CD4-positive, alpha-beta T cell treated with Interleukin-15 for 1 hour (primary cell): ENCODE results near the gene SLC4A7.
"Not testable (repeated sequence)": the region's sequence is repeated elsewhere in the genome, so short reads cannot be mapped to it uniquely, and the experiment has no call there.

Experiments
- DNase-seq: peaks from one replicate; pipeline ENCODE4 v3.0.0-alpha.2; 2020

The SLC4A7 gene

DNA sequence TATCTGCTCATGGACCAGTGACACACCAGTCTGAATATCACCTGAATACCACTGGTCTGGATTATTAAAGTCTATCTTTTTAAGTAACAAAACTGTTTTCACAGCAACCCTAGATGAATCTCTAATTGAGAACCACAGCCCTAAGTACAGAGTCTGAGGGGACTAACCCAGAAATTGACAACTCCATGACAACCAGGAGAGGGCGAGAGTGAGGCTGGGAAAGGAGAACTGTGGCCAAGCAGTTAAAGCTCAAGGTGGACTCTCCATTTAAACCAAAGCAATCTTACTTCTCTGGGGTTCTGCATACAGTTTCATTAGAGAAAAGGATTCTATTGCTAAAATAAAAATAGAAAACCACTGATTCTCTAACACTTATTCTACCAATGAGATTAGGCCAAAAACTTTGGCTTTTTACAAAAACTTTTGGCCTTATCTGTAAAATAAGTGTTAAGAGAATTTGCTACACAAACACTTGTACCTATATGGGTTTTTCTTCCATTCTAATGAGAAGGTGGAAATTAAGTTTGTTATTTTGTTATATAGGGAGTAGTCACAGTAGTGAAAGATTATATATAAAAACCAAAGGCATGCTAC is 126.4 kb downstream of the SLC4A7 start:
- DNase-seq, result peak; percentile 62

GRCh38 chr3:27356976-27357375 is 127.2 kb downstream of the SLC4A7 start:
- no peak for DNase-seq

GRCh38 chr3:27354588-27355203 is 129.5 kb downstream of the SLC4A7 start:
- no peak for DNase-seq

DNA sequence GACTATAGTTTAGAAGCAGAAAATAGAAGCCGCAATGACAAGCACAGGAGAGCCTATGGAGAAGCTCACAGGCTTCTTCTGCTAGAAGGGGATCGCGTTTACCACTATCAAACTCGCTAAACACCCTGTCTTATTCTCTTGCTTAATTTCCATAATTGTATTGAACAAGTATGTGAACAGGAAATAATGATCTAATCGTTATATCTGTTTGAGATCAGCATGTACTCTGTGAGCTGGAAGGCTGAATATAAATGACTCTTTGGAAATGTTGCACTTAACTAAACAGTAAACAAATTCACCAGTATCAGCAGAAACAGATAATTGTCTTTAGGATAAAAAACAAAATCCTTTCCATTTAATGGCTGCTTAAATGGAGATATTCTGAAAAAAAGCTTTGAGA is 130.0 kb downstream of the SLC4A7 start:
- DNase-seq, result no peak

GRCh38 chr3:27353221-27353620 is 131.0 kb downstream of the SLC4A7 start:
- DNase-seq, result no peak

- no peak for DNase-seq
These were observed 132.1 kb downstream of the SLC4A7 start for GRCh38 chr3:27352047-27352446.

- DNase-seq, result no peak
These were observed 134.4 kb downstream of the SLC4A7 start for GRCh38 chr3:27349832-27350231.

- no peak for DNase-seq
These were observed 138.0 kb downstream of the SLC4A7 start for GRCh38 chr3:27345959-27346865.

- no peak for DNase-seq
These were observed 138.7 kb downstream of the SLC4A7 start for GRCh38 chr3:27345493-27345892.

DNA sequence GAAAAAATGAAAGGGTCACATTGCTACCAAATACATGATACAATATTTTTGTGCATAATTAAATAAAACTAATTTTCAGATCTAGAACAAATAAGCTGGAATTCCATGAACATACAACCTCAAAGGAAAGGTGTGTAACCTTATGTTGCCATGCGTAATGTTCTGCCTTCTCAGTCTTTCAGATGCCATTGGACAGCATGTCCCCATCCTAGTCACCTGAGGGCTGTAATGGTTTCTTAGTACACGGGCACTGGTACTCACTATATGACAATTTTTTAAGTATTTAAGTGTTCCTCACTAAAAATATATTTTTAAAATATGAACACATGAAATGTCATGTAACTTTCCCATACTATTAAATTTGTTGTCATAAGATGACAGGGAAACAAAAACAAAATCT is 139.1 kb downstream of the SLC4A7 start:
- DNase-seq, result no peak

GRCh38 chr3:27344192-27344591 is 140.0 kb downstream of the SLC4A7 start:
- DNase-seq, result no peak

DNA sequence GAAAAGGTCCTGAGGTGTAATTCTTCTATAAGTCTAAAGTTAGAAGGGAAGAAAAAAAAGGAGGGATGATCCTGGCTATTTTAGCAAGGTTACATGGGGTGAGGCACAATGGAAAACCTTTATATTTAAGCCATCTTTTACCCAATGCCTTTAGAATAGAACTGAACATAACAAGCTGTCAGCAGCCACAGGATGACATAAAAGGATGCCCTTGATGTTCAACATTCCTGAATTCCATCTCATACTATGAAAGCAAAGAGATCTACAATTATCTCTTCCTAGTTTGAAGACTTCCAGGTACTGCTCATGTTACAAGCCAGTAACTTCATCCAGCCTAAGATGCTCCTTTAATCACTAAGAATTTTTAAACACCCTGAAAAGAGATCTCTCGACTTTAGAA is 141.9 kb downstream of the SLC4A7 start:
- DNase-seq, result no peak

- DNase-seq, result no peak
These were observed 143.7 kb downstream of the SLC4A7 start for GRCh38 chr3:27340534-27340933.

GRCh38 chr3:27335571-27335970 is 148.6 kb downstream of the SLC4A7 start:
- no peak for DNase-seq

GRCh38 chr3:27333843-27334242 is 150.3 kb downstream of the SLC4A7 start:
- DNase-seq, result no peak

DNA sequence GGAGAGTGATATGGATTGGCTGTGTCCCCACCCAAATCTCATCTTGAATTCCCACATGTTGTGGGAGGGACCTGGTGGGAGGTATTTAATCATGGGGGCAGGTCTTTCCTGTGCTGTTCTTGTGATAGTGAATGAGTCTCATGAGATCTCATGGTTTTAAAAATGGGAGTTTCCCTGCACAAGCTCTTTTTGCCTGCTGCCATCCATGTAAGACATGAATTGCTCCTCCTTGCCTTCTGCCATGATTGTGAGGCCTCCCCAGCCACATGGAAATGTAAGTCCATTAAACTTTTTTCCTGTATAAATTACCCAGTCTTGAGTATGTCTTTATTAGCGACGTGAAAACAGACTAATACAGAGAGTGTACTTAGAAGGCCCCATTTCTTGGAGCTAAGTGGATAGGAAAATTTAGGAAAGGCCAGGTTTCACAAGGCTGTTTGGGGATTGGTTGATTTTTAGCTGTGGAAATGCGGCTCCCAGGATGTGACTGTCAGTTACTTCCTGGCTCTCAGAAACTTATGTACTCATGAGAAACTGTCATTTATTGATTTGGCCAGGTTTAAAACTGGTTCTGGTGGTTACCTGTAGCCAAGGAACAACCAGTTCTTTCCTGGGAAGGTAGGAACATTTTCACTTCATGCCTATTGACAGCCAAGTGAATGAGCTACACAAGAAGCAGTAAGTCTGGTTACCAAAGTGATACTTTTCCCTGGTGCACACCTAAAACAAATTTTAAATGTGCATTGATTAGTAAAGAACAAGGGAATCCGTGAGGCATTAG is 155.0 kb downstream of the SLC4A7 start:
- not testable (repeated sequence) for DNase-seq

- no peak for DNase-seq
These were observed 157.3 kb downstream of the SLC4A7 start for GRCh38 chr3:27326629-27327545.

DNA sequence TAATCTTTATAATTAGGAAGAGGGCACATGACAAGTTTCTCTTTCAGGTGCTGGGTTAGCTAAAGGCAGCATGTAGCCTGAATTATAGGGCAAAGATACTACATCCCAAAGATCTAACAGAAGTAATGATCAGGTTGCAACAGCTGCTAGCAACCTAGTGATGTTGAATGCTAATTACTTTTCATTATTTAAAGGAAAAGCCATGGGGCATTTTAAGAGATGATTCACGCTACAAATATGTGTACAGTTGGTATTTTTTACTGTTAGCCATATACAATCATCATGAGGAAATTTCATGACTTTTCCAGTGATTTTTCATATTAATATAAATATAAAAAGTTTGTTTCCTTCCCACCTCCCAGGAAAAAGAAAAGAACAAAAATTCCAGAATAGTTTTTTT is 158.0 kb downstream of the SLC4A7 start:
- DNase-seq, result no peak

GRCh38 chr3:27325419-27325818 is 158.8 kb downstream of the SLC4A7 start:
- no peak for DNase-seq

- DNase-seq, result no peak
These were observed 159.5 kb downstream of the SLC4A7 start for GRCh38 chr3:27324686-27325085.

- no peak for DNase-seq
These were observed 161.1 kb downstream of the SLC4A7 start for GRCh38 chr3:27323087-27323570.
